ENCODE data around the gene RPAP3. TPM values are rescaled to one million over a fixed set of nuclear protein-coding genes. Genes with fewer than 3 reads are reported as not detected.

Gene RPAP3
- total RNA-seq, 2 donors from 2014 or later = 16.7 to 17.0 TPM

GRCh38 chr12:47745485-47746041, 39.7 kb upstream of the RPAP3 start:
- DNase-seq = no peak
- H3K4me1 ChIP-seq = peaks cover 6% of the 10 kb centered on the region
- H3K27me3 ChIP-seq = no peaks in the 10 kb centered on the region
- H3K4me3 ChIP-seq = no peak overlapping the region
- no peak overlapping the region for H3K9ac ChIP-seq (ENCODE audit: low read depth in 2 of 2, low read length in 2 of 2)
- no peaks in the 10 kb centered on the region for H3K36me3 ChIP-seq
- H3K9me3 ChIP-seq = no peaks in the 10 kb centered on the region
- H3K27ac ChIP-seq = no peak overlapping the region
- intact Hi-C loops (cut with DNase I) = no loop called here
- no peak for TF ChIP-seq CTCF (IDR thresholded peaks at IDR 0.05)

- no peak for DNase-seq
- no peak overlapping the region for H3K27ac ChIP-seq
- H3K9ac ChIP-seq (ENCODE audit: low read depth in 2 of 2, low read length in 2 of 2) = no peak overlapping the region
- no peaks in the 10 kb centered on the region for H3K9me3 ChIP-seq
- no peaks in the 10 kb centered on the region for H3K27me3 ChIP-seq
- H3K36me3 ChIP-seq = no peaks in the 10 kb centered on the region
- TF ChIP-seq CTCF (IDR thresholded peaks at IDR 0.05) = no peak
- intact Hi-C loops (cut with DNase I) = no loop called here
- no peak overlapping the region for H3K4me3 ChIP-seq
- peaks cover 6% of the 10 kb centered on the region for H3K4me1 ChIP-seq
Observed at GRCh38 chr12:47744778-47745436, 39.1 kb upstream of the RPAP3 start.

- peak; percentile 64 for TF ChIP-seq CTCF (IDR thresholded peaks at IDR 0.05)
- peaks cover 6% of the 10 kb centered on the region for H3K4me1 ChIP-seq
- intact Hi-C loops (cut with DNase I) = no loop called here
- no peaks in the 10 kb centered on the region for H3K27me3 ChIP-seq
- DNase-seq = peak; percentile 80
- no peak overlapping the region for H3K4me3 ChIP-seq
- no peak overlapping the region for H3K27ac ChIP-seq
- H3K9ac ChIP-seq (ENCODE audit: low read depth in 2 of 2, low read length in 2 of 2) = no peak overlapping the region
- H3K36me3 ChIP-seq = no peaks in the 10 kb centered on the region
- no peaks in the 10 kb centered on the region for H3K9me3 ChIP-seq
Observed at GRCh38 chr12:47744005-47744651, 38.3 kb upstream of the RPAP3 start.

- H3K27ac ChIP-seq = no peak overlapping the region
- TF ChIP-seq CTCF (IDR thresholded peaks at IDR 0.05) = no peak
- intact Hi-C loops (cut with DNase I) = loop anchor here (2.0 kb wide), 2 partner anchors 23 to 35 kb away; no protein-coding TSS in a partner anchor
- peaks cover 6% of the 10 kb centered on the region for H3K4me1 ChIP-seq
- no peak for DNase-seq
- H3K27me3 ChIP-seq = no peaks in the 10 kb centered on the region
- H3K9ac ChIP-seq (ENCODE audit: low read depth in 2 of 2, low read length in 2 of 2) = no peak overlapping the region
- H3K4me3 ChIP-seq = no peak overlapping the region
- no peaks in the 10 kb centered on the region for H3K9me3 ChIP-seq
- H3K36me3 ChIP-seq = no peaks in the 10 kb centered on the region
Observed at GRCh38 chr12:47743311-47743860, 37.6 kb upstream of the RPAP3 start.

- Histone ChIP-seq H3K27ac (no peak overlapping the region), H3K27me3 (no peaks in the 10 kb centered on the region), H3K9me3 (no peaks in the 10 kb centered on the region), H3K9ac (ENCODE audit: low read depth in 2 of 2, low read length in 2 of 2) (peak overlapping the region in 1 of 2 donors; percentile 36), H3K36me3 (no peaks in the 10 kb centered on the region), H3K4me1 (peaks cover 6% of the 10 kb centered on the region), H3K4me3 (no peak overlapping the region)
- intact Hi-C loops (cut with DNase I) = loop anchor here (2.0 kb wide), 2 partner anchors 24 to 36 kb away; no protein-coding TSS in a partner anchor
- TF ChIP-seq CTCF (IDR thresholded peaks at IDR 0.05) = peak; percentile 98
- DNase-seq = peak; percentile 80
Observed at GRCh38 chr12:47742253-47742825, 36.5 kb upstream of the RPAP3 start.
